ENCODE results near the gene STOM.

- no peak for TF ChIP-seq CTCF (IDR thresholded peaks at IDR 0.05; ENCODE audit: low read depth, low read length)
- no peak for TF ChIP-seq EZH2phosphoT487 (IDR thresholded peaks at IDR 0.05; ENCODE audit: low read depth)
Measured at GRCh38 chr9:121322737-121323448, 47.2 kb downstream of the STOM start.

All from OCI-LY3 (cell line).